Stimulated activated naive CD4-positive, alpha-beta T cell treated with Interleukin-2 at 50 U/mL for 16 hours (primary cell): ENCODE results near the gene LEPR.
A peak's percentile ranks its signal among the peaks of the same experiment; 100 is the strongest.

Source experiments
- DNase-seq: peaks from one replicate; lab custom pipeline; 2025; lab: John Stamatoyannopoulos, UW

LEPR gene

GRCh38 chr1:65412256-65412983 lies 8.0 kb upstream of the LEPR start:
- no peak for DNase-seq

GRCh38 chr1:65412984-65413375 lies 7.5 kb upstream of the LEPR start:
- DNase-seq: no peak

GRCh38 chr1:65414538-65414937 lies 5.9 kb upstream of the LEPR start:
- no peak for DNase-seq

GRCh38 chr1:65416767-65417166 lies 3.7 kb upstream of the LEPR start:
- DNase-seq: no peak

GRCh38 chr1:65417729-65418128 lies 2.7 kb upstream of the LEPR start:
- DNase-seq: no peak

- no peak for DNase-seq
Observed at GRCh38 chr1:65418522-65419185, 1.8 kb upstream of the LEPR start.

GRCh38 chr1:65419681-65420589 lies 533 bp upstream of the LEPR start:
- DNase-seq: peak; percentile 99

- DNase-seq: no peak
Observed at GRCh38 chr1:65421351-65422025, 1.0 kb downstream of the LEPR start.

- DNase-seq: no peak
Observed at GRCh38 chr1:65422241-65423203, 2.1 kb downstream of the LEPR start.

- DNase-seq: peak; percentile 3
Observed at GRCh38 chr1:65423884-65424572, 3.6 kb downstream of the LEPR start.

- DNase-seq: no peak
Observed at GRCh38 chr1:65424573-65424889, 4.1 kb downstream of the LEPR start.

GRCh38 chr1:65425006-65425405 lies 4.5 kb downstream of the LEPR start:
- DNase-seq: no peak

GRCh38 chr1:65425697-65426096 lies 5.2 kb downstream of the LEPR start:
- no peak for DNase-seq

- DNase-seq: no peak
Observed at GRCh38 chr1:65429078-65429477, 8.6 kb downstream of the LEPR start.

GRCh38 chr1:65429806-65430205 lies 9.3 kb downstream of the LEPR start:
- no peak for DNase-seq

- no peak for DNase-seq
Observed at GRCh38 chr1:65431111-65431705, 10.7 kb downstream of the LEPR start.

- DNase-seq: no peak
Observed at GRCh38 chr1:65432918-65433317, 12.4 kb downstream of the LEPR start.

GRCh38 chr1:65434255-65434654 lies 13.8 kb downstream of the LEPR start:
- no peak for DNase-seq

- DNase-seq: no peak
Observed at GRCh38 chr1:65434760-65435159, 14.3 kb downstream of the LEPR start.

GRCh38 chr1:65435987-65436386 lies 15.5 kb downstream of the LEPR start:
- DNase-seq: no peak
